Renal cortex interstitium (tissue), 11 donors: Measurements from ENCODE around the gene GPR141. TPM values are rescaled to one million over a fixed set of nuclear protein-coding genes. Genes with fewer than 3 reads are reported as not detected.
"Not testable (repeated sequence)": the region's sequence is repeated elsewhere in the genome, so short reads cannot be mapped to it uniquely, and the experiment has no call there.

Experiments used
- DNase-seq, 11 donors: peaks; one replicate each; pipeline ENCODE4 v3.0.0-alpha.2; 2013; ENCODE audit warnings: low read depth in 9 of 11, low spot score in 4 of 11; ENCODE audit errors: extremely low read depth in 1 of 11
- polyA plus RNA-seq, 3 donors: library from polyadenylated mRNA; unstranded; fragments of 120-200 nt; gene quantifications; one replicate each; pipeline ENCODE4 v1.2.1, GENCODE V29; 2013; ENCODE audit not compliant: insufficient read length in 3 of 3

Gene GPR141
- polyA plus RNA-seq, 3 donors = 0.27 to 0.43 TPM; not detected in 1

GRCh38 chr7:37674531-37674930 is 9.0 kb upstream of the GPR141 start:
- DNase-seq = no peak

GRCh38 chr7:37675749-37676148 is 7.8 kb upstream of the GPR141 start:
- no peak for DNase-seq

GRCh38 chr7:37684927-37685326 is 1.4 kb downstream of the GPR141 start:
- no peak for DNase-seq

- DNase-seq = no peak
These were observed 3.2 kb downstream of the GPR141 start for GRCh38 chr7:37686556-37687345.

- DNase-seq = no peak
These were observed 6.6 kb downstream of the GPR141 start for GRCh38 chr7:37690206-37690605.

- no peak for DNase-seq
These were observed 10.9 kb downstream of the GPR141 start for GRCh38 chr7:37694208-37695094.

GRCh38 chr7:37698276-37698675 is 14.7 kb downstream of the GPR141 start:
- DNase-seq = no peak

- no peak for DNase-seq
These were observed 15.2 kb downstream of the GPR141 start for GRCh38 chr7:37698782-37699181.

- DNase-seq = no peak
These were observed 18.2 kb downstream of the GPR141 start for GRCh38 chr7:37701769-37702168.

GRCh38 chr7:37703361-37703760 is 19.8 kb downstream of the GPR141 start:
- no peak for DNase-seq

GRCh38 chr7:37704328-37704833 is 20.8 kb downstream of the GPR141 start:
- DNase-seq = not testable (repeated sequence)

GRCh38 chr7:37705976-37706375 is 22.4 kb downstream of the GPR141 start:
- DNase-seq = no peak

- no peak for DNase-seq
These were observed 23.2 kb downstream of the GPR141 start for GRCh38 chr7:37706804-37707203.

- no peak for DNase-seq
These were observed 24.4 kb downstream of the GPR141 start for GRCh38 chr7:37707754-37708485.

GRCh38 chr7:37709631-37710509 is 26.3 kb downstream of the GPR141 start:
- no peak for DNase-seq

- DNase-seq = no peak
These were observed 30.0 kb downstream of the GPR141 start for GRCh38 chr7:37713613-37714012.

GRCh38 chr7:37714606-37715005 is 31.0 kb downstream of the GPR141 start:
- no peak for DNase-seq

- DNase-seq = no peak
These were observed 35.0 kb downstream of the GPR141 start for GRCh38 chr7:37718585-37718984.
